ENCODE results near the gene REXO1.
A peak's percentile ranks its signal among the peaks of the same experiment; 100 is the strongest.
"Not testable (repeated sequence)": the region's sequence is repeated elsewhere in the genome, so short reads cannot be mapped to it uniquely, and the experiment has no call there.

REXO1 gene

GRCh38 chr19:1848399-1849131 is at the start of gene REXO1:
REXO1 (minus strand) TSS chr19:1848483; CDS start chr19:1848358, 125 bp downstream.
- DNase-seq, result peak; percentile 99
- in situ Hi-C loops (cut with MboI; ENCODE audit: low pct_unique_long_range_greater_than_20kb, low sequenced_read_pairs), result no loop called here

- in situ Hi-C loops (cut with MboI; ENCODE audit: low pct_unique_long_range_greater_than_20kb, low sequenced_read_pairs), result no loop called here
- DNase-seq, result peak; percentile 49
These were observed 48.2 kb upstream of the REXO1 start for GRCh38 chr19:1896508-1896907.

GRCh38 chr19:1893791-1894190 is 45.5 kb upstream of the REXO1 start:
- in situ Hi-C loops (cut with MboI; ENCODE audit: low pct_unique_long_range_greater_than_20kb, low sequenced_read_pairs), result no loop called here
- no peak for DNase-seq

GRCh38 chr19:1889907-1890306 is 41.6 kb upstream of the REXO1 start:
- DNase-seq, result no peak
- in situ Hi-C loops (cut with MboI; ENCODE audit: low pct_unique_long_range_greater_than_20kb, low sequenced_read_pairs), result no loop called here

- in situ Hi-C loops (cut with MboI; ENCODE audit: low pct_unique_long_range_greater_than_20kb, low sequenced_read_pairs), result no loop called here
- no peak for DNase-seq
These were observed 40.1 kb upstream of the REXO1 start for GRCh38 chr19:1888385-1888784.

- in situ Hi-C loops (cut with MboI; ENCODE audit: low pct_unique_long_range_greater_than_20kb, low sequenced_read_pairs), result not testable (repeated sequence)
These were observed 38.1 kb upstream of the REXO1 start for GRCh38 chr19:1886360-1886759.

GRCh38 chr19:1885398-1886119 is 37.3 kb upstream of the REXO1 start, which contains the start of gene ABHD17A:
ABHD17A (minus strand) TSS chr19:1885496; CDS start chr19:1881566, 3,930 bp downstream.
- in situ Hi-C loops (cut with MboI; ENCODE audit: low pct_unique_long_range_greater_than_20kb, low sequenced_read_pairs), result not testable (repeated sequence)
- DNase-seq, result peak; percentile 95

More at GRCh38 chr19:1886360-1886759, 38.1 kb upstream of the REXO1 start:
- not testable (repeated sequence) for DNase-seq

- no peak for DNase-seq
- in situ Hi-C loops (cut with MboI; ENCODE audit: low pct_unique_long_range_greater_than_20kb, low sequenced_read_pairs), result no loop called here
These were observed 36.5 kb upstream of the REXO1 start for GRCh38 chr19:1884719-1885334.

- in situ Hi-C loops (cut with MboI; ENCODE audit: low pct_unique_long_range_greater_than_20kb, low sequenced_read_pairs), result no loop called here
- no peak for DNase-seq
These were observed 36.0 kb upstream of the REXO1 start for GRCh38 chr19:1884291-1884718.

GRCh38 chr19:1883784-1884183 is 35.5 kb upstream of the REXO1 start:
- no peak for DNase-seq
- in situ Hi-C loops (cut with MboI; ENCODE audit: low pct_unique_long_range_greater_than_20kb, low sequenced_read_pairs), result no loop called here

- no peak for DNase-seq
- in situ Hi-C loops (cut with MboI; ENCODE audit: low pct_unique_long_range_greater_than_20kb, low sequenced_read_pairs), result no loop called here
These were observed 34.8 kb upstream of the REXO1 start for GRCh38 chr19:1882786-1883692.

GRCh38 chr19:1882089-1882785 is 34.0 kb upstream of the REXO1 start:
- in situ Hi-C loops (cut with MboI; ENCODE audit: low pct_unique_long_range_greater_than_20kb, low sequenced_read_pairs), result no loop called here
- DNase-seq, result no peak

- in situ Hi-C loops (cut with MboI; ENCODE audit: low pct_unique_long_range_greater_than_20kb, low sequenced_read_pairs), result not testable (repeated sequence)
These were observed 33.3 kb upstream of the REXO1 start for GRCh38 chr19:1881393-1882088.

GRCh38 chr19:1880611-1881392 is 32.5 kb upstream of the REXO1 start:
- in situ Hi-C loops (cut with MboI; ENCODE audit: low pct_unique_long_range_greater_than_20kb, low sequenced_read_pairs), result no loop called here
- DNase-seq, result no peak

More at GRCh38 chr19:1881393-1882088, 33.3 kb upstream of the REXO1 start:
- not testable (repeated sequence) for DNase-seq

- DNase-seq; in situ Hi-C loops (cut with MboI; ENCODE audit: low pct_unique_long_range_greater_than_20kb, low sequenced_read_pairs): not testable (repeated sequence)
These were observed 31.7 kb upstream of the REXO1 start for GRCh38 chr19:1879982-1880381.

- in situ Hi-C loops (cut with MboI; ENCODE audit: low pct_unique_long_range_greater_than_20kb, low sequenced_read_pairs); DNase-seq: not testable (repeated sequence)
These were observed 30.3 kb upstream of the REXO1 start for GRCh38 chr19:1878583-1878982.

- in situ Hi-C loops (cut with MboI; ENCODE audit: low pct_unique_long_range_greater_than_20kb, low sequenced_read_pairs), result not testable (repeated sequence)
These were observed 29.0 kb upstream of the REXO1 start for GRCh38 chr19:1877280-1877660.

More at GRCh38 chr19:1877280-1877660, 29.0 kb upstream of the REXO1 start:
- DNase-seq, result not testable (repeated sequence)

All from KBM-7 (cell line).